ENCODE results near the gene LHFPL5. TPM values are rescaled to one million over a fixed set of nuclear protein-coding genes. Genes with fewer than 3 reads are reported as not detected.

Gene LHFPL5
- total RNA-seq = not detected

DNA sequence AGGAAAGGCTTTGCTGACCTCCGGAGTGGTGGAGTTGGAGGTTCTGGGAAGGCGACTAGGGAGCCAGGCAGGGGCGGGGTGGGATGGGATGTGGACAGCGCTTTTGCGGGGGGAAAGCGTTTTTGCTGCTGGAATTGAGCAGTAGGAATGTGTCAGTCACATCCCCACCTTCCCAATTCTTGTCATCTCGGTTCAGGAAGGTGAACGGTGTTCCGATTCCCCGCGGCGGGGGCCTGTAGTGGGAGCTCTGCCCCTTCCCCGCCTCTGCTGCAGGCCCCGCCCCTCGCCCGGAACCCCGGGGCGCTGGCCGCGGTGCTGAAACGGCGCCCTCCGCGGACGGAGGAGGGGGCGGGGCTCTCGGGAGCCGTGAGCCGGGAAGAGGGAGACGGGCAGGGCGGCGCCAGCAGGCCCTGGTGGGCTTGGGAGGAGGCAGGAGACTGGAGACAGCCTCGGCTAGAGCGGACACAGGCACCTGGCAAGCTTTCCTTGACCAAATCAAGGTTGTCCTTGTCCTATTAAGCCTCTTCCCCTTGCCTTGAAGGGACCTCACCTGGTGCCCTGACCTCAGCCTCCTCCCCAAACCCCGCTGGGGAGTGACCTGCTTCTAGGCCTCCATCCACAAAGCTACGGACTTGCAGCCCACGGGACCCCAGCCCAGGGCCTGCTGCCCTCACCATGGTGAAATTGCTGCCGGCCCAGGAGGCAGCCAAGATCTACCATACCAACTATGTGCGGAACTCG is at the start of gene LHFPL5:
Gene LHFPL5 (plus strand): TSS at position 357 of the 741 bp plus-strand sequence. CDS start 319 bp downstream, at position 676.
- Histone ChIP-seq H3K9me3 (no peaks in the 10 kb centered on the region), H3K27me3 (no peaks in the 10 kb centered on the region), H3K27ac (no peak within 1 kb of the TSS), H3K4me3 (no peak within 1 kb of the TSS), H3K36me3 (no peaks in the 10 kb centered on the region), H3K4me1 (no peaks in the 10 kb centered on the region)
- no peak for DNase-seq (ENCODE audit: low spot score in 2 of 2)
- TF ChIP-seq, protein P1, sequence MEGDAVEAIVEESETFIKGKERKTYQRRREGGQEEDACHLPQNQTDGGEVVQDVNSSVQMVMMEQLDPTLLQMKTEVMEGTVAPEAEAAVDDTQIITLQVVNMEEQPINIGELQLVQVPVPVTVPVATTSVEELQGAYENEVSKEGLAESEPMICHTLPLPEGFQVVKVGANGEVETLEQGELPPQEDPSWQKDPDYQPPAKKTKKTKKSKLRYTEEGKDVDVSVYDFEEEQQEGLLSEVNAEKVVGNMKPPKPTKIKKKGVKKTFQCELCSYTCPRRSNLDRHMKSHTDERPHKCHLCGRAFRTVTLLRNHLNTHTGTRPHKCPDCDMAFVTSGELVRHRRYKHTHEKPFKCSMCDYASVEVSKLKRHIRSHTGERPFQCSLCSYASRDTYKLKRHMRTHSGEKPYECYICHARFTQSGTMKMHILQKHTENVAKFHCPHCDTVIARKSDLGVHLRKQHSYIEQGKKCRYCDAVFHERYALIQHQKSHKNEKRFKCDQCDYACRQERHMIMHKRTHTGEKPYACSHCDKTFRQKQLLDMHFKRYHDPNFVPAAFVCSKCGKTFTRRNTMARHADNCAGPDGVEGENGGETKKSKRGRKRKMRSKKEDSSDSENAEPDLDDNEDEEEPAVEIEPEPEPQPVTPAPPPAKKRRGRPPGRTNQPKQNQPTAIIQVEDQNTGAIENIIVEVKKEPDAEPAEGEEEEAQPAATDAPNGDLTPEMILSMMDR (IDR thresholded peaks at IDR 0.05) = no peak
- intact Hi-C loops (cut with DNase I) = no loop called here

DNA sequence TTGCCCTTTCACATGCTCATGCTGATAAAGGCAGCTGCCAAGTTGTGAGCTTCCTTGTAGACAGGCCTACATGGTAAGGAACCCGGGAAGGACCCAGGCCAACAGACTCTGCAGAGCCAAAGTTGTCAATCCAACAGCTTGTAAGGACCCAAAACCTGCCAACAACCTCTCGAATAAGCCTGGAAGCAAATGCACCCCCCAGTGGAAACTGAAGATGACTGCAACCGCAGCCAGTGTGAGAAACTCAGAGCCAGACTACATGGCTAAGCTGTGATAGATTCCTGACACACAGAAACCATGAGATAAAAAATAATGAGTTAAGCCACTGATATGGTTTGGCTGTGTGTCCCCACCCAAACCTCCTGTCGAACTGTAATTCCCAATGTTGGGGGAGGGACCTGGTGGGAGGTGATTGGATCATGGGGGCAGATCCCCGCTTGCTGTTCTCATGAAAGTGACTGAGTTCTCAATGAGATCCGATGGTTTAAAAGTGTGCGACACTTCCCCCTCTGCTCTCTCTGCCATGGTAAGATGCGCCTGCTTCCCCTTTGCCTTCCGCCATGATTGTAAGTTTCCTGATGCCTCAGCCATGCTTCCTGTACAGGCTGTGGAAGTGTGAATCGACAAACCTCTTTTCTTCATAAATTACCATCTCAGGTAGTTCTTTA is 47.6 kb upstream of the LHFPL5 start:
- Histone ChIP-seq H3K36me3 (no peaks in the 10 kb centered on the region), H3K4me3 (no peak overlapping the region), H3K27me3 (no peaks in the 10 kb centered on the region), H3K27ac (no peak overlapping the region), H3K4me1 (no peaks in the 10 kb centered on the region), H3K9me3 (no peaks in the 10 kb centered on the region)
- no peak for DNase-seq (ENCODE audit: low spot score in 2 of 2)
- intact Hi-C loops (cut with DNase I) = no loop called here
- TF ChIP-seq, protein P1 (IDR thresholded peaks at IDR 0.05) = peak in 1 of 3 experiments; percentile 18

DNA sequence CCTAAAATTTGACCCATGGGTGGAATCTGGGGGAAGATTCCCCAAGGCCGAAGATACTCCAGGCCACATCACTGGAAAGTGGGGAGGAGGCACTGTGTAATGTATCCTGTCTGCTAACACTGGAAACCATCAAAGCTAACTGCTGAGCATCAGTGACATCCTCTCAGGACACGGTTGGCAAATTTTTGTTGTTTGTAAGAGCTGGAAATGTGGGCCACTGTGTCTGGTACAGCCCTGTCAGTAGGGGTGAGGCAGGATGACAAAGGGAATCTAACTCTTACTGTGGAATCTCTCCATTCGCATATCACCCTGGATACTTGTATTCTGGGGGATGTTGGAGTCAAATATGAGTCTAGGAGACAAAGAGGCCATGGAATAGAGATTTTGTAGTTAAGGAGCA is 45.7 kb upstream of the LHFPL5 start:
- intact Hi-C loops (cut with DNase I) = no loop called here
- TF ChIP-seq, protein P1 (IDR thresholded peaks at IDR 0.05) = no peak
- H3K36me3 ChIP-seq = no peaks in the 10 kb centered on the region

DNA sequence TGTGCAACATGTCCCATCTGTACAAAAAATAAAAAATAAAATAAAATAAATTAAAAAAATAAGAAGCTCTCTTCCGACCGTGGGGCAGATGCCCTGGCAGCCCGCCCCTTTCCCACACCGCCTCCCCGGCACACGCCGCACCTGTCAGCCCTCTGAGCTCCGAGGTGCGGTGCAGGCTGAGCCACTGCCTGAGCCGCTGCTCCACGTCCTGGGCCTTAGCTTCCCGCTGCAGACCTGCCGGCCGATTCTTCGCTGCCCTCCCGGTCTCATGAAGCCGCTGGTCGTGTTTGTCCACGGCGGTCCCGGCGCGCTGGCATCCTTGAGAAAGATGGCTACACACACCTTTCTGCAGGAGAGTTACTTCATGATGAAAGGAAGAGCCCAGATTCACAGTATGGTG is 39.4 kb upstream of the LHFPL5 start:
- no peaks in the 10 kb centered on the region for H3K9me3 ChIP-seq
- H3K27me3 ChIP-seq = no peaks in the 10 kb centered on the region
- H3K27ac ChIP-seq = no peak overlapping the region
- no peak overlapping the region for H3K4me3 ChIP-seq
- TF ChIP-seq, protein P1 (IDR thresholded peaks at IDR 0.05) = no peak
- intact Hi-C loops (cut with DNase I) = no loop called here
- DNase-seq (ENCODE audit: low spot score in 2 of 2) = no peak
- no peaks in the 10 kb centered on the region for H3K4me1 ChIP-seq
- H3K36me3 ChIP-seq = no peaks in the 10 kb centered on the region

More for the DNA sequence above, 45.7 kb upstream of the LHFPL5 start:
- Histone ChIP-seq H3K9me3 (no peaks in the 10 kb centered on the region), H3K27me3 (no peaks in the 10 kb centered on the region), H3K27ac (no peak overlapping the region), H3K4me1 (no peaks in the 10 kb centered on the region), H3K4me3 (no peak overlapping the region)
- DNase-seq (ENCODE audit: low spot score in 2 of 2) = no peak

DNA sequence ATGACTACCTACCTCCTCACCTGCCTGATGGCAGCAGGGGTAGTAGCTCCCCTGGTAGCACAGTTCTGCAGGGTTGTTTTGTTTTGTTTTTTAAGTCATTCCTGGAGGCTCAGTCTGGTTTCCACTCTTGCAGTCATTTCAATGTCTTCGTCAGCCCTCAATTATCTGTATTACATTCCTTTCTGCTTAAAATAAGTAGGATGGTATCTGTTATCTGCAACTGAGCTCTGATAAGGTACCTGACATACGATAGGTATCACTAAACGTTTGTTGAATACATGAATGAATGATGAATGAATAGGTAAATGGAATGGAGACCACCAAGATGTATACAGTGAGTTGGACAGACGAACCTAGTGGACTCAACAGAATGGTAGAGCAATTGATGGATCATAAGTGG is 35.9 kb upstream of the LHFPL5 start:
- H3K4me3 ChIP-seq = no peak overlapping the region
- no peaks in the 10 kb centered on the region for H3K9me3 ChIP-seq
- TF ChIP-seq, protein P1 (IDR thresholded peaks at IDR 0.05) = no peak
- H3K36me3 ChIP-seq = no peaks in the 10 kb centered on the region
- H3K27ac ChIP-seq = no peak overlapping the region
- no peak for DNase-seq (ENCODE audit: low spot score in 2 of 2)
- H3K4me1 ChIP-seq = no peaks in the 10 kb centered on the region
- intact Hi-C loops (cut with DNase I) = no loop called here
- no peaks in the 10 kb centered on the region for H3K27me3 ChIP-seq
